ENCODE measurements around the gene SDK2.

SDK2 gene

DNA sequence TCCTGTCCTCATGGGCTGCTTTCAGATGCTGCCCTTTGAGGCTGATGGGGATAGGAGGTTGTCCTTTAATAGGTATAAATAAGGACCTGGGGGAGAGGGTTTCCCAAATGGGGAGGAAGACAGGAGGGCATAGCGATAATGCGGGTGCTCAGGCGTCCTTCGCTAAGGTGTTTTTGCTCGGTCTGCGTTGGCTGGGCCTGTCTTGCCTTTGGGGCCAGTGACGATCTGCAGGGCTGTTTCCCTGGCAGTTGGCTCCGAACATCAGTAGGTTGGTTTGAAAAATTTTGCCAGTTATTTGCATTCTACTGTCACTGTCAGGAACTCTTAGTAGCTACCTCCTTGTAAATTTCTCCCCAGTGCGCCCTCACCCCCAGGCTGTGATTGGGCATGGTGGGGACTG, 294.6 kb downstream of the SDK2 start:
- Histone ChIP-seq H3K4me1 (ENCODE audit: control insufficient read depth, insufficient read depth, low read length) (peaks cover 1% of the 10 kb centered on the region; the same call in 1 of the 2 replicates), H3K27me3 (ENCODE audit: control insufficient read depth, insufficient read depth, low read length) (no peaks in the 10 kb centered on the region), H3K4me3 (ENCODE audit: low read length) (no peak overlapping the region), H3K9me3 (ENCODE audit: control insufficient read depth, insufficient read depth, low read length) (no peaks in the 10 kb centered on the region), H3K27ac (ENCODE audit: low read length) (no peak overlapping the region), H3K36me3 (ENCODE audit: control insufficient read depth, insufficient read depth, low read length) (no peaks in the 10 kb centered on the region)
- DNase-seq (ENCODE audit: low read depth, low spot score): no peak
- no CpG with 5 or more reads among the region's 9 CpGs for WGBS (ENCODE audit: insufficient coverage, insufficient read length)

DNA sequence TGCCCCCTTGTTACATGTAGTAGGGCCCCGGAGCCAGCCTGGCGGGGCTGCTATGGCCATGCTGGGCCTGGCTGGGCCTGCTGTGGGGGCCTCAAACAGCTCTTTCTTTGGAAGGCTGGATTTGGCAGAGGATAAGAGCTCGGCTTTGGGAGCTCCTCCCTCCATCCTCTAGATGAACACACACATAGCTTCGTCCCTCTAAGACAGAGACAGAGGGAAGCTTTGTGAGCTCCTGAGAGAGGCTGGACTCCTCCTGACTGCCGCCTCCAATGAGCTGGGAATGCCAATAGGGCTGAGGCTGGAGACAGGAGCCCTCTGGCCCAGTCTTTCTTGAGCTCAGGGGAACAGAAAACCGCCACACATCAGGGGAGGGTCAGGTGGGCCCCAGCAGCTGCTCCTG, 295.1 kb downstream of the SDK2 start:
- H3K4me3 ChIP-seq (ENCODE audit: low read length): no peak overlapping the region
- no peaks in the 10 kb centered on the region for H3K27me3 ChIP-seq (ENCODE audit: control insufficient read depth, insufficient read depth, low read length)
- H3K4me1 ChIP-seq (ENCODE audit: control insufficient read depth, insufficient read depth, low read length): peaks cover 1% of the 10 kb centered on the region; the same call in 1 of the 2 replicates
- no peak overlapping the region for H3K27ac ChIP-seq (ENCODE audit: low read length)
- H3K36me3 ChIP-seq (ENCODE audit: control insufficient read depth, insufficient read depth, low read length): no peaks in the 10 kb centered on the region
- no peak for DNase-seq (ENCODE audit: low read depth, low spot score)
- no CpG with 5 or more reads among the region's 6 CpGs for WGBS (ENCODE audit: insufficient coverage, insufficient read length)
- no peaks in the 10 kb centered on the region for H3K9me3 ChIP-seq (ENCODE audit: control insufficient read depth, insufficient read depth, low read length)

- H3K4me3 ChIP-seq (ENCODE audit: low read length): no peak overlapping the region
- H3K27me3 ChIP-seq (ENCODE audit: control insufficient read depth, insufficient read depth, low read length): no peaks in the 10 kb centered on the region
- H3K27ac ChIP-seq (ENCODE audit: low read length): no peak overlapping the region
- no peak for DNase-seq (ENCODE audit: low read depth, low spot score)
- peaks cover 1% of the 10 kb centered on the region; the same call in 1 of the 2 replicates for H3K4me1 ChIP-seq (ENCODE audit: control insufficient read depth, insufficient read depth, low read length)
- no CpG with 5 or more reads among the region's 4 CpGs for WGBS (ENCODE audit: insufficient coverage, insufficient read length)
- no peaks in the 10 kb centered on the region for H3K9me3 ChIP-seq (ENCODE audit: control insufficient read depth, insufficient read depth, low read length)
- no peaks in the 10 kb centered on the region for H3K36me3 ChIP-seq (ENCODE audit: control insufficient read depth, insufficient read depth, low read length)
These were observed 295.5 kb downstream of the SDK2 start for GRCh38 chr17:73348829-73349095.

- no peaks in the 10 kb centered on the region for H3K27me3 ChIP-seq (ENCODE audit: control insufficient read depth, insufficient read depth, low read length)
- no peaks in the 10 kb centered on the region for H3K9me3 ChIP-seq (ENCODE audit: control insufficient read depth, insufficient read depth, low read length)
- no peaks in the 10 kb centered on the region for H3K36me3 ChIP-seq (ENCODE audit: control insufficient read depth, insufficient read depth, low read length)
- H3K4me1 ChIP-seq (ENCODE audit: control insufficient read depth, insufficient read depth, low read length): peaks cover 4% of the 10 kb centered on the region; the same call in 1 of the 2 replicates
- H3K27ac ChIP-seq (ENCODE audit: low read length): no peak overlapping the region
- no peak for DNase-seq (ENCODE audit: low read depth, low spot score)
- no CpG with 5 or more reads among the region's 19 CpGs for WGBS (ENCODE audit: insufficient coverage, insufficient read length)
- no peak overlapping the region for H3K4me3 ChIP-seq (ENCODE audit: low read length)
These were observed 296.0 kb downstream of the SDK2 start for GRCh38 chr17:73348018-73348828.

DNA sequence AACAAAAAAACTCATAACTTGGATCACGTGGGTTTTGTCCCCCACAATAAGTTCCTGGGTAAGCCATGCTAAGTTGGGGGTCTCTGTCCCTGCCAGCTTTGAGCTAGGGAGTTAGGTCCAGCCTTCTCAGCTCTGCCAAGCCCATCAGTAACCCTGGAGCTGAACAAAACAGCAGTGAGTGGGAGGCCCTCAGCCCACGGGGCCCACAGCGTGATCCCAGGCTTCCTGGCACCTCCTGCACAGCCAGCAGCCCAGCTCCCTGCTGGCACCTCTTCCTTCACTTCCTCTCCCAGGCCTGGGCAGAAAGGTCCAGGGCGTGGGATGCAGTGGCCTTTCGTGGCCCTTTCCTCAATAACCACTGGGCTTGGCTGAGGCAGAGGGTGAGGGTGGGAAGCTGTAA, 296.9 kb downstream of the SDK2 start:
- H3K27me3 ChIP-seq (ENCODE audit: control insufficient read depth, insufficient read depth, low read length): no peaks in the 10 kb centered on the region
- H3K4me1 ChIP-seq (ENCODE audit: control insufficient read depth, insufficient read depth, low read length): peaks cover 8% of the 10 kb centered on the region; the same call in 1 of the 2 replicates
- no peak overlapping the region for H3K27ac ChIP-seq (ENCODE audit: low read length)
- H3K36me3 ChIP-seq (ENCODE audit: control insufficient read depth, insufficient read depth, low read length): no peaks in the 10 kb centered on the region
- no peak for DNase-seq (ENCODE audit: low read depth, low spot score)
- H3K9me3 ChIP-seq (ENCODE audit: control insufficient read depth, insufficient read depth, low read length): no peaks in the 10 kb centered on the region
- H3K4me3 ChIP-seq (ENCODE audit: low read length): no peak overlapping the region
- no CpG with 5 or more reads among the region's 5 CpGs for WGBS (ENCODE audit: insufficient coverage, insufficient read length)

DNA sequence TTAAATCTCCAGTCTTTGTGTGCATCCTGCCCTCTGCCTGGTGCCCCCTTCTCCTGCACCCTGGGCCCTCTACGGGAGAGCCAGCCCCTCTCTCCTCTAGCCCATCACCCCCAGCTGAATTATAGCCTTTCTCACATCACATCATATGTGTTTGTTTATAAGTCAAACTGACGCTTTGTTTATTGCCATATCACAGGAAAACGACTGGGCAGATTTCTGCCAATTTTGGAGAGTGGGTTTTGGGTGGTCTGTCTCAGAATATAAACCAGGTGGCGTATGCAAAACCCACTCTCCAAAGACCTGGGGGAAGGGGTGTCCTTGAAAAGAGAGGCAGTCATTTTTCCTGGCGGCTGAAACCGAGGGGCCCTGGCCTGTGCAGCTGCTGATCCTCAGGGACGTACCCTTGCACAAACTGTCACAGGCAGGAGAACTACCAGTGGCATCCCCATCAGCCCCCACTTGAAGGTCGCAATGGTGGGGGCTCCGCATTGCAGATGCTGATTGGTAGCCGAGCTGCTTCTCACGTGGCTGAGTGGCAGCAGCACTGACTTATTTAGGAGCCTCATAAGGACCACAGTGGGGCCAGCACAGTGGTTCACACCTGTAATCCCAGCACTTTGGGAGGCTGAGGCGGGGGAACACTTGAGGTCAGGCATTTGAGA, 297.6 kb downstream of the SDK2 start:
- Histone ChIP-seq H3K36me3 (ENCODE audit: control insufficient read depth, insufficient read depth, low read length) (no peaks in the 10 kb centered on the region), H3K4me3 (ENCODE audit: low read length) (no peak overlapping the region), H3K27me3 (ENCODE audit: control insufficient read depth, insufficient read depth, low read length) (no peaks in the 10 kb centered on the region), H3K9me3 (ENCODE audit: control insufficient read depth, insufficient read depth, low read length) (no peaks in the 10 kb centered on the region), H3K4me1 (ENCODE audit: control insufficient read depth, insufficient read depth, low read length) (peaks cover 11% of the 10 kb centered on the region; the same call in 1 of the 2 replicates), H3K27ac (ENCODE audit: low read length) (no peak overlapping the region)
- WGBS (ENCODE audit: insufficient coverage, insufficient read length): no CpG with 5 or more reads among the region's 12 CpGs
- DNase-seq (ENCODE audit: low read depth, low spot score): no peak

GRCh38 chr17:73343739-73344454, 300.3 kb downstream of the SDK2 start:
- Histone ChIP-seq H3K4me1 (ENCODE audit: control insufficient read depth, insufficient read depth, low read length) (peaks cover 11% of the 10 kb centered on the region; the same call in 1 of the 2 replicates), H3K4me3 (ENCODE audit: low read length) (no peak overlapping the region), H3K9me3 (ENCODE audit: control insufficient read depth, insufficient read depth, low read length) (no peaks in the 10 kb centered on the region), H3K27me3 (ENCODE audit: control insufficient read depth, insufficient read depth, low read length) (no peaks in the 10 kb centered on the region), H3K27ac (ENCODE audit: low read length) (no peak overlapping the region), H3K36me3 (ENCODE audit: control insufficient read depth, insufficient read depth, low read length) (no peaks in the 10 kb centered on the region)
- no CpG with 5 or more reads among the region's 11 CpGs for WGBS (ENCODE audit: insufficient coverage, insufficient read length)
- no peak for DNase-seq (ENCODE audit: low read depth, low spot score)

DNA sequence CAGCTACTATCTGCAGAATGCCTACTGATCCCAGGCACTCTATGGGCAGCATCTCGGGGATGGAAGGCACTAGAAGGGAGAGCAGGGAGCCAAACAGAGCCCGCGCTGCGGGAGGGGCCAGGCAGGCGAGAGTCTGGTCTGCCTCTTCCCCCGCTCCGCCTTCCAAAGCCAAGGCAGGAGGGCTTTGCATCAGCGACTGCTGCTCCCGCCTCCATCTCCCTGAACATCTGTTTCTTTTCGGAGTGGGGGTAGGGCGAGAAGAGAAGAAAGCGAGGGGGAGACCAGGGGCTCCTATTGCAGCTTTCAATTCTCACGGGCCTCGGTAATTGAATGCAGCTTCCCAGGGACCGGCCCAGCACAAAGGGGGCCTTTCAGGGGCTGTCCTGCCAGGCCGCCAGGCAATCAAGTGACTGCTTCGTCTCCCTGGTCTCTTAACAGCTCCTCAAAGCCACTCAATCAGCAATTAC, 301.0 kb downstream of the SDK2 start:
- H3K4me1 ChIP-seq (ENCODE audit: control insufficient read depth, insufficient read depth, low read length): peaks cover 10% of the 10 kb centered on the region; the same call in 1 of the 2 replicates
- no peak for DNase-seq (ENCODE audit: low read depth, low spot score)
- no peak overlapping the region for H3K4me3 ChIP-seq (ENCODE audit: low read length)
- WGBS (ENCODE audit: insufficient coverage, insufficient read length): no CpG with 5 or more reads among the region's 17 CpGs
- H3K27me3 ChIP-seq (ENCODE audit: control insufficient read depth, insufficient read depth, low read length): no peaks in the 10 kb centered on the region
- no peaks in the 10 kb centered on the region for H3K36me3 ChIP-seq (ENCODE audit: control insufficient read depth, insufficient read depth, low read length)
- no peaks in the 10 kb centered on the region for H3K9me3 ChIP-seq (ENCODE audit: control insufficient read depth, insufficient read depth, low read length)
- H3K27ac ChIP-seq (ENCODE audit: low read length): no peak overlapping the region

DNA sequence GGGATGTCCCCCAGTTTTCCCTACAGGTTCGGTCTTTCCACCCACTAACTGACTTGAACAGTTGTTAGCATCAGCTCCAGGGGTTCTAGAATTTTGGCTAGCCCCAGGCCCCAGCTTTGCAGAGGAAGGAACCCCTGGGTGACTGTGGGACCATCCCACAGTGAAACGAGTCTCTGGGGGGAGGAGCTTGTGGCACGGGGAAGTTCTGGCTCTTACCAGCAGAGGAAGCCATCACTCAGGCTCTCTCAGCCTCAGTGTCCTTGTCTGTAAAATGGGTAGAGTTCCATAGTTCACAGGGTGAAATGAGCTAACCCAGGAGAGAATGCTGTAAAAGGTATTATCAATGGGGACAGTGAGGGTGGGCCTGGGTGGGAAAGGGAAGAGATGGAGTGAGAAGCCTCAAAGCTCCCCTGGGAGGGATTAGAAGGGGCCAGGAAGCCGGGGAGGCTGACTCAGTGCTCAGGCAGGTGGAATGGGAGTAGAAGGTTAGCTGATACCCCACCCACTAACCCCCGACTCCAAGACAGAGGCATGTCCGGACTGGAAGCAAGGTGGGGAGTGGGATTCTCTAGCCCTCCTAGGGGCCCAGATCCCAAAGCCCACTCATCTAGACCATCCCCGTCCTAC, 301.6 kb downstream of the SDK2 start:
- H3K4me3 ChIP-seq (ENCODE audit: low read length): no peak overlapping the region
- no peak for DNase-seq (ENCODE audit: low read depth, low spot score)
- H3K27me3 ChIP-seq (ENCODE audit: control insufficient read depth, insufficient read depth, low read length): no peaks in the 10 kb centered on the region
- H3K27ac ChIP-seq (ENCODE audit: low read length): no peak overlapping the region
- H3K4me1 ChIP-seq (ENCODE audit: control insufficient read depth, insufficient read depth, low read length): peaks cover 10% of the 10 kb centered on the region; the same call in 1 of the 2 replicates
- H3K9me3 ChIP-seq (ENCODE audit: control insufficient read depth, insufficient read depth, low read length): no peaks in the 10 kb centered on the region
- no peaks in the 10 kb centered on the region for H3K36me3 ChIP-seq (ENCODE audit: control insufficient read depth, insufficient read depth, low read length)
- no CpG with 5 or more reads among the region's 7 CpGs for WGBS (ENCODE audit: insufficient coverage, insufficient read length)

DNA sequence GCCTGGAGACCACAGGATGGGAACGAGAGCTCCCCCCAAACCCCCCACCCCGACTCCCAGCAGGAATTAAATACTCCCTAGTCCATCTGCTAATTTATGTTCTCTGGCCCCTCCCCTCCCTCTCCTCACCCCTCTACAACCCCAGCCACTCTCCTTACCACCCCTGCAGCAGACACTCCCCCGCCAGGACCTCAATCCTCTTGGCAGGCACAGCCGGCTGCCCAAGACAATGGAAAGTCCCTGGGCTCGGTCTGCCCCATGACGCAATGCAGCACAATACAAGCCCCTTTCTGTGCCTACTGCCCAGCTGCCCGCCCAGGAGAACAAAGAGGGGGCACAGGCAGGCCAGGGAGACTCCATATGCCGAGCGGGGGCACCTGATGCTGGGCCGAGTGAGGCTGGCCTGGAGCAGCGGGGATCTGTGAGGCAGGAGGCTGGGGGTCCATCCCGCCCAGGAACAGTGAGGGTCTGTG, 302.2 kb downstream of the SDK2 start:
- Histone ChIP-seq H3K4me1 (ENCODE audit: control insufficient read depth, insufficient read depth, low read length) (peaks cover 10% of the 10 kb centered on the region; the same call in 1 of the 2 replicates), H3K27ac (ENCODE audit: low read length) (no peak overlapping the region), H3K4me3 (ENCODE audit: low read length) (no peak overlapping the region), H3K36me3 (ENCODE audit: control insufficient read depth, insufficient read depth, low read length) (no peaks in the 10 kb centered on the region), H3K9me3 (ENCODE audit: control insufficient read depth, insufficient read depth, low read length) (no peaks in the 10 kb centered on the region), H3K27me3 (ENCODE audit: control insufficient read depth, insufficient read depth, low read length) (no peaks in the 10 kb centered on the region)
- DNase-seq (ENCODE audit: low read depth, low spot score): no peak
- no CpG with 5 or more reads among the region's 12 CpGs for WGBS (ENCODE audit: insufficient coverage, insufficient read length)
